GM12891 (cell line): ENCODE data around the gene PQBP1.
A peak's percentile ranks its signal among the peaks of the same experiment; 100 is the strongest.

Source experiments
- DNase-seq: peaks from one replicate; pipeline ENCODE4 v3.0.0; 2011; ENCODE audit warnings: low spot score; ENCODE audit not compliant: insufficient read length
- FAIRE-seq: peaks from 2 replicates; lab custom pipeline; 2011; peaks lifted over from hg19 to GRCh38; lab: Jason Lieb, UNC
- PAX5 ChIP-seq: IDR thresholded peaks from 2 replicates; pipeline ENCODE4 v1.6.1; 2011; ENCODE audit warnings: low read length, moderate library complexity, mild to moderate bottlenecking; ENCODE audit not compliant: insufficient read depth, severe bottlenecking
- POLR2A ChIP-seq: IDR thresholded peaks from 2 replicates; pipeline ENCODE4 v1.6.1; 2011; ENCODE audit warnings: low read depth, low read length, control low read depth
- POLR2AphosphoS5 ChIP-seq: IDR thresholded peaks from 2 replicates; pipeline ENCODE4 v1.6.1; 2011; ENCODE audit warnings: low read depth, low read length, control low read depth
- POU2F2 ChIP-seq: IDR thresholded peaks from 2 replicates; pipeline ENCODE4 v1.6.1; 2011; ENCODE audit warnings: low read depth, mild to moderate bottlenecking, control low read depth, low read length, moderate library complexity
- SPI1 ChIP-seq: IDR thresholded peaks from 2 replicates; pipeline ENCODE4 v1.6.1; 2011; ENCODE audit warnings: low read depth, low read length, control low read depth
- TAF1 ChIP-seq: IDR thresholded peaks from 2 replicates; pipeline ENCODE4 v1.6.1; 2011; ENCODE audit warnings: low read depth, low read length, control low read depth

Gene PQBP1

GRCh38 chrX:48911412-48912182 lies 13.9 kb downstream of the PQBP1 start, which contains the start of gene SLC35A2:
SLC35A2 (minus strand) TSS chrX:48911646; CDS start chrX:48911636, 10 bp downstream.
- DNase-seq (peak; percentile 72), FAIRE-seq (peak; percentile 98)
- peak; percentile 89 for TF ChIP-seq POLR2AphosphoS5
- TF ChIP-seq SPI1: peak; percentile 42; the same call in 1 of the 2 replicates
- peak; percentile 53; the same call in 1 of the 2 replicates for TF ChIP-seq TAF1
- peak; percentile 64; the same call in 1 of the 2 replicates for TF ChIP-seq POLR2A
- TF ChIP-seq PAX5: no peak
- TF ChIP-seq POU2F2: peak; percentile 65; the same call in 1 of the 2 replicates

- no peak for FAIRE-seq
- no peak for DNase-seq
- TF ChIP-seq POU2F2 (no peak), POLR2A (peak; percentile 42; the same call in 1 of the 2 replicates)
These were observed 16.1 kb downstream of the PQBP1 start for GRCh38 chrX:48913605-48914366.

GRCh38 chrX:48914593-48915493 lies 17.1 kb downstream of the PQBP1 start:
- FAIRE-seq (no peak), DNase-seq (no peak)
- TF ChIP-seq POLR2A (peak; percentile 22; the same call in 1 of the 2 replicates), POLR2AphosphoS5 (peak; percentile 64; the same call in 1 of the 2 replicates), PAX5 (no peak)

- DNase-seq: peak; percentile 51
- peak; percentile 100 for FAIRE-seq
- no peak for TF ChIP-seq POU2F2
- TF ChIP-seq POLR2A: no peak; the same call in 1 of the 2 replicates
- TF ChIP-seq POLR2AphosphoS5: no peak
- no peak for TF ChIP-seq PAX5
- no peak for TF ChIP-seq SPI1
- TF ChIP-seq TAF1: no peak
These were observed 19.6 kb downstream of the PQBP1 start for GRCh38 chrX:48917139-48918001.

- DNase-seq (no peak), FAIRE-seq (no peak)
- TF ChIP-seq POLR2A (no peak), TAF1 (no peak), POLR2AphosphoS5 (no peak), SPI1 (no peak), POU2F2 (no peak), PAX5 (no peak)
These were observed 20.5 kb downstream of the PQBP1 start for GRCh38 chrX:48918301-48918642.

- TF ChIP-seq SPI1 (no peak), PAX5 (no peak), POLR2A (peak; percentile 94), POLR2AphosphoS5 (peak; percentile 94), POU2F2 (peak; percentile 99), TAF1 (peak; percentile 98)
- DNase-seq: peak; percentile 73
- peak; percentile 100 for FAIRE-seq
These were observed 21.1 kb downstream of the PQBP1 start, which contains the start of gene PIM2 for GRCh38 chrX:48918643-48919340. PIM2 (minus strand) TSS chrX:48919024; CDS start chrX:48918834, 190 bp downstream.

GRCh38 chrX:48919360-48919841 lies 21.7 kb downstream of the PQBP1 start:
- DNase-seq (no peak), FAIRE-seq (no peak)
- TF ChIP-seq PAX5: no peak
- no peak for TF ChIP-seq TAF1
- no peak for TF ChIP-seq POLR2A
- no peak for TF ChIP-seq POU2F2
- no peak for TF ChIP-seq SPI1
- TF ChIP-seq POLR2AphosphoS5: no peak
